GM18520 (cell line): Measurements from ENCODE around the gene TNIK.

ENCODE experiments used
- ATAC-seq: cut with Tn5 transposase; IDR thresholded peaks from one replicate; pipeline ENCODE4 v1.9.1; 2021; ENCODE audit not compliant: unreplicated experiment

TNIK gene

GRCh38 chr3:171236265-171237008, 223.8 kb downstream of the TNIK start:
- ATAC-seq: no peak

- ATAC-seq: no peak
These were observed 225.8 kb downstream of the TNIK start for GRCh38 chr3:171234298-171235010.

- no peak for ATAC-seq
These were observed 228.8 kb downstream of the TNIK start for GRCh38 chr3:171231361-171231760.

- ATAC-seq: no peak
These were observed 229.3 kb downstream of the TNIK start for GRCh38 chr3:171230865-171231264.

GRCh38 chr3:171229173-171229572, 231.0 kb downstream of the TNIK start:
- ATAC-seq: no peak

GRCh38 chr3:171228240-171228639, 232.0 kb downstream of the TNIK start:
- no peak for ATAC-seq

- no peak for ATAC-seq
These were observed 232.4 kb downstream of the TNIK start for GRCh38 chr3:171227828-171228227.

GRCh38 chr3:171227359-171227758, 232.8 kb downstream of the TNIK start:
- no peak for ATAC-seq

GRCh38 chr3:171226794-171227193, 233.4 kb downstream of the TNIK start:
- ATAC-seq: no peak

GRCh38 chr3:171225708-171226107, 234.5 kb downstream of the TNIK start:
- no peak for ATAC-seq

GRCh38 chr3:171225165-171225564, 235.0 kb downstream of the TNIK start:
- no peak for ATAC-seq

GRCh38 chr3:171223396-171223795, 236.8 kb downstream of the TNIK start:
- ATAC-seq: no peak

GRCh38 chr3:171222995-171223394, 237.2 kb downstream of the TNIK start:
- no peak for ATAC-seq

GRCh38 chr3:171221597-171221996, 238.6 kb downstream of the TNIK start:
- ATAC-seq: no peak

GRCh38 chr3:171221104-171221503, 239.1 kb downstream of the TNIK start:
- ATAC-seq: no peak

GRCh38 chr3:171219258-171219657, 240.9 kb downstream of the TNIK start:
- ATAC-seq: no peak

GRCh38 chr3:171218069-171218468, 242.1 kb downstream of the TNIK start:
- ATAC-seq: no peak

- ATAC-seq: no peak
These were observed 246.3 kb downstream of the TNIK start for GRCh38 chr3:171213907-171214306.

GRCh38 chr3:171213178-171213577, 247.0 kb downstream of the TNIK start:
- ATAC-seq: no peak

- no peak for ATAC-seq
These were observed 247.6 kb downstream of the TNIK start for GRCh38 chr3:171212648-171213047.

GRCh38 chr3:171206283-171206682, 253.9 kb downstream of the TNIK start:
- peak; percentile 43 for ATAC-seq

GRCh38 chr3:171204942-171205341, 255.3 kb downstream of the TNIK start:
- no peak for ATAC-seq

- no peak for ATAC-seq
These were observed 258.4 kb downstream of the TNIK start for GRCh38 chr3:171201825-171202224.
